GM21529 (cell line): Measurements from ENCODE around the gene IFIT3.
"Not testable (repeated sequence)": the region's sequence is repeated elsewhere in the genome, so short reads cannot be mapped to it uniquely, and the experiment has no call there.

Source experiments
- ATAC-seq: cut with Tn5 transposase; IDR thresholded peaks from one replicate; pipeline ENCODE4 v1.9.1; 2021; ENCODE audit not compliant: unreplicated experiment

The IFIT3 gene

DNA sequence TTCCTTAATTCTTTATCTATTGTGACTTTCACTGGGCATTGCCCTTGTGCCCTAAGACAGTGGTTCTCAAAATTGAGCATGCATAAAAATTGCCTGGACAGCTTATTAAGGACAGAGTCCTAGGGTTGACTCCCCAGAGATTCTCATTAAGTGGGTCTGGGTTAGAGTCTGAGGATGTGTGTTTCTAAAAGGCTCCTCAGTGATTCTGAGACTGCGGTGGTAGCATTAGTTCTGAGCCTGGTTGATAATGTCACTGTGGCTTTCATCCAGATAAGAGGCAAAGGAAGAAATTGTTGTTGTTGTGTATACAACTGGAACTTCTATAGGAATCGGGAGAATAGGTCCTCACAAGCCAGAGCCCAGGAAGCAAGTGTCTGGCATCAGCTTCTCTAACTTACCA is 24.6 kb upstream of the IFIT3 start:
- no peak for ATAC-seq

GRCh38 chr10:89304026-89304425 is 23.8 kb upstream of the IFIT3 start:
- ATAC-seq: no peak

DNA sequence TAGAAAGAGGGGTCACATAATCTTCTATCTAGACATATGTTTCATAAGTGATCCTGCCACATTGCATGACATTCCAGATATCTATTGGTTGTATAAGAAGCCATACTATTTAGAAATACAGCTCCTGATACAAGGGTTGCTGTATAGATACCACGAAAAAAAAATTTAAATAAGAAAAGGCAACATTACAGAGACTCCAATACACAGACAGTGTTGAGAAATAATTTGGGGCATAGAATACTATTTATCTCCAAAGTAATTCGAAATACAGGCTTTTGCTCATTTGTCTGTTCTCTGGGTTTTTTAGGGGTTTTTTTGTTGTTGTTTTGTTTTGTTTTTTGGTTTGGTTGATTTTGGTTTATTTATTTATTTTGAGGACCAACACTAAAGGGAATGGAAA is 23.4 kb upstream of the IFIT3 start:
- ATAC-seq: no peak

DNA sequence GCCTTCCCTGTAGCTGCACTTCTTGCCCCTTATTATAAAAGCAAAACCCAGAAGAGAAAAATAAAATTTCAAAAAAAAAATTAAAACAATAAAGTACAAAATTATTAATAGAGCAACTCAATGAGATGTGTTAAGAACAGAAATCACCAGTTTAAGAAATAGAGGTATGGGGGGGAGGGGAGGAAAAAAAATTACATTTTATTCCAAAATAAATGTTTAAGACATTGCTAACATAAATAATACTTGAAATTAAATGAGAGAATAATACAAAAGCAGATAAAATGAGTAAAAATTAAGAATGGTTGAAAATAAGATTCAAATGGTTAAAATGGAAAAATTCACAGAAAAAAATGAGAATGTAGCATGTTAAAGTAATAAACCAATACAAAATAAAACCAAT is 22.9 kb upstream of the IFIT3 start:
- no peak for ATAC-seq

- ATAC-seq: no peak
Measured at GRCh38 chr10:89305766-89306433, 21.9 kb upstream of the IFIT3 start.

DNA sequence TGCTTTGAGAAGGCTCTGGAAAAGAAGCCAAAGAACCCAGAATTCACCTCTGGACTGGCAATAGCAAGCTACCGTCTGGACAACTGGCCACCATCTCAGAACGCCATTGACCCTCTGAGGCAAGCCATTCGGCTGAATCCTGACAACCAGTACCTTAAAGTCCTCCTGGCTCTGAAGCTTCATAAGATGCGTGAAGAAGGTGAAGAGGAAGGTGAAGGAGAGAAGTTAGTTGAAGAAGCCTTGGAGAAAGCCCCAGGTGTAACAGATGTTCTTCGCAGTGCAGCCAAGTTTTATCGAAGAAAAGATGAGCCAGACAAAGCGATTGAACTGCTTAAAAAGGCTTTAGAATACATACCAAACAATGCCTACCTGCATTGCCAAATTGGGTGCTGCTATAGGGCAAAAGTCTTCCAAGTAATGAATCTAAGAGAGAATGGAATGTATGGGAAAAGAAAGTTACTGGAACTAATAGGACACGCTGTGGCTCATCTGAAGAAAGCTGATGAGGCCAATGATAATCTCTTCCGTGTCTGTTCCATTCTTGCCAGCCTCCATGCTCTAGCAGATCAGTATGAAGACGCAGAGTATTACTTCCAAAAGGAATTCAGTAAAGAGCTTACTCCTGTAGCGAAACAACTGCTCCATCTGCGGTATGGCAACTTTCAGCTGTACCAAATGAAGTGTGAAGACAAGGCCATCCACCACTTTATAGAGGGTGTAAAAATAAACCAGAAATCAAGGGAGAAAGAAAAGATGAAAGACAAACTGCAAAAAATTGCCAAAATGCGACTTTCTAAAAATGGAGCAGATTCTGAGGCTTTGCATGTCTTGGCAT is 21.1 kb upstream of the IFIT3 start:
- no peak for ATAC-seq

DNA sequence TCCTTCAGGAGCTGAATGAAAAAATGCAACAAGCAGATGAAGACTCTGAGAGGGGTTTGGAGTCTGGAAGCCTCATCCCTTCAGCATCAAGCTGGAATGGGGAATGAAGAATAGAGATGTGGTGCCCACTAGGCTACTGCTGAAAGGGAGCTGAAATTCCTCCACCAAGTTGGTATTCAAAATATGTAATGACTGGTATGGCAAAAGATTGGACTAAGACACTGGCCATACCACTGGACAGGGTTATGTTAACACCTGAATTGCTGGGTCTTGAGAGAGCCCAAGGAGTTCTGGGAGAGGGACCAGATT is 20.6 kb upstream of the IFIT3 start:
- no peak for ATAC-seq

DNA sequence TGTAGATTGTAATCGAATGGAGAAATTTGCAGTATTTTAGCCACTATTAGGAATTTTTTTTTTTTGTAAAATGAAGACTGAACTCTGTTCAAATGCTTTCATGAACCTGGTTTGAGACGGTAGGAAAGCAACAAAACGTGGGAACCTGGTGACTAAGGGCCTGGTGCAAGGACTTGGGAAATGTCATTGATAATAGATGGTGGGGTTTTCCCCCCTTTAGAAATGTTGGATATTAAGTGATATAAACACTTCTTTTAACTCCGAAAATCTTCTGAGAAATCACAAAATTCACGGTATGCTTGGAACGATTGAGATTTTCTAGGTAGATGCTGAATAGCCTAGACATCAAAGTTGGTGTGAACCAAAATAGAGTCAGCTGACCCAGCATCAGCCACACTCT is 19.5 kb upstream of the IFIT3 start:
- ATAC-seq: no peak

GRCh38 chr10:89308736-89309135 is 19.1 kb upstream of the IFIT3 start:
- ATAC-seq: no peak

- ATAC-seq: no peak
Measured at GRCh38 chr10:89309156-89310055, 18.4 kb upstream of the IFIT3 start.

DNA sequence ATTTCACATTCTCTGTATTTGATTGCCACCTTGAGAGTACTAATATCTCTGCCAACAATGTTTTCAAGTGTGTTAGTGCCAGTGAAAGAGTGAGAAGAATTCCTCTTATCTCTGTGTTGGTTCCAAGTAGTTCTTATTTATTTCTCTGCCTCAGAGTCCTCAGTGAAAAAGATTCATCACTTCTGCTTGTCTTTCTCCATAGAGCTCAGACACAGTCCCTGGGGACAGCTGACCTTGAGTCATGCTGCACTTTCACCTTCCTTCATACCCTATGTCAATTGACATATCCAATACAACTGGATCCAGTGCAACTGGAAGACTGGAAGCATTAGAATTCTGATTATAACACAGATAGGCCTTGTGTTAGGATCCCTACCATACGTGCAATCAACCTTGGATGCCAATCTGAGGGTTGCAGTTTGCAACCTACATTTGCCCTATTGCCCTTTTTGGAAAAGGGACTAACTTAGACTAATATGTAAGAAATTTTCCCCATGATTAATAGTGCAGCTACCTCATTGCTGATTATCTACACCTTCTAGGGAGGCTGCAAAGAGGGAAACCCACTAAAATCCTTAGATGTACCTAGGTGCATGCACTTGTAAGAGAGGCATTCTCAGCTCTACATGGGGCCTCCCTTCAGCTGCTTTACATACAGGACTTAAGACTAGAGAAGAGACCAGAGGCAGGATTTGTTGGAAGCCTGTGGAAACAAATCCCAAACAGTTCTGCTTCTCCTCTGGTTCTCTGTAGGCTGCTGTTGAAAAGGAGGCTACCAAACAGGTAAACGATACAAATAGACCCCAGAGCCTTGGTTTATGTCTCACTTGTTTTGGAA is 17.5 kb upstream of the IFIT3 start:
- ATAC-seq: no peak

- ATAC-seq: no peak
Measured at GRCh38 chr10:89312973-89313372, 14.8 kb upstream of the IFIT3 start.

GRCh38 chr10:89314676-89315075 is 13.1 kb upstream of the IFIT3 start:
- no peak for ATAC-seq

DNA sequence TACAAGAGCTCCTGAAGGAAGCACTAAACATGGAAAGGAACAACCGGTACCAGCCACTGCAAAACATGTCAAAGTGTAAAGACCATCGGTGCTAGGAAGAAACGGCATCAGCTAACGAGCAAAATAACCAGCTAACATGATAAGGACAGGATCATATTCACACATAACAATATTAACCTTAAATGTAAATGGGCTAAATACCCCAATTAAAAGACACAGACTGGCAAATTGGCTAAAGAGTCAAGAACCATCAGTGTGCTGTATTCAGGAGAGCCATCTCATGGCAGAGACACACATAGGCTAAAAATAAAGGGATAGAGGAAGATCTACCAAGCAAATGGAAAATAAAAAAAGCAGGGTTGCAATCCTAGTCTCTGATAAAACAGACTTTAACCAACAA is 9.8 kb upstream of the IFIT3 start:
- not testable (repeated sequence) for ATAC-seq

DNA sequence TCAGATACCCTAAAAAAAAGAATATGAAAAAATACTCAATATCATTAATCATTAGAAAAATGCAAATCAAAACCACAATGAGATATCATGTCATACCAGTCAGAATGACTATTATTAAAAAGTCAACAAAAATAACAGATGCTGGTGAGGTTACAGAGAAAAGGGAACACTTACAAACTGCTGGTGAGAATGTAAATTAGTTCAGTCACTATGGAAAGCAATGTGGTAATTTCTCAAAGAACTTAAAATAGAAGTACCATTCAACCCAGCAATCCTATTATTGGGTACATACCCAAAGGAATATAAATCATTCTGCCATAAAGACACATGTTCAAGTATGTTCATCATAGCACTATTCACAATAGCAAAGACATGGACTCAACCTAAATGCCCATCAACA is 2.7 kb upstream of the IFIT3 start:
- ATAC-seq: not testable (repeated sequence)

- not testable (repeated sequence) for ATAC-seq
Measured at GRCh38 chr10:89325856-89326255, 1.9 kb upstream of the IFIT3 start.

DNA sequence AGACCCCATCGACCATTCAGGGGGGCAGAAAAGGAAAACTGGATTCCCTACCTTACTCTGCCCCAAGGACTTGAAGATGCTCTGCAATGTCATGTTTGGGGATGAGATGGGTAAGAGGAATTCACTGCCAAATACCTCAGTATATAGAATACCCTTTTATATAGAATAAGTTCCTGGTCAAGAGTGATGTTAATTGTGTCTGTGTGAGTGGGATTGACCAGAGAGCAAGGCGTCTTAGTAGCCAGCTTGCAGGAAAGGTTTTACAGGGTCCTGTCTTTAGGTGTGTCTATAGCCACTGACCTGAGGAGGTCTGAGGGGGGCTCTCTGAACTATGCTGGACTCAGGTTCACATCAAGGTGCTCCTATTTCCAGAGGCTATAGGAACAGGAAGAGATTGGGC is 1.4 kb downstream of the IFIT3 start:
- no peak for ATAC-seq

GRCh38 chr10:89330014-89330413 is 2.2 kb downstream of the IFIT3 start:
- not testable (repeated sequence) for ATAC-seq

DNA sequence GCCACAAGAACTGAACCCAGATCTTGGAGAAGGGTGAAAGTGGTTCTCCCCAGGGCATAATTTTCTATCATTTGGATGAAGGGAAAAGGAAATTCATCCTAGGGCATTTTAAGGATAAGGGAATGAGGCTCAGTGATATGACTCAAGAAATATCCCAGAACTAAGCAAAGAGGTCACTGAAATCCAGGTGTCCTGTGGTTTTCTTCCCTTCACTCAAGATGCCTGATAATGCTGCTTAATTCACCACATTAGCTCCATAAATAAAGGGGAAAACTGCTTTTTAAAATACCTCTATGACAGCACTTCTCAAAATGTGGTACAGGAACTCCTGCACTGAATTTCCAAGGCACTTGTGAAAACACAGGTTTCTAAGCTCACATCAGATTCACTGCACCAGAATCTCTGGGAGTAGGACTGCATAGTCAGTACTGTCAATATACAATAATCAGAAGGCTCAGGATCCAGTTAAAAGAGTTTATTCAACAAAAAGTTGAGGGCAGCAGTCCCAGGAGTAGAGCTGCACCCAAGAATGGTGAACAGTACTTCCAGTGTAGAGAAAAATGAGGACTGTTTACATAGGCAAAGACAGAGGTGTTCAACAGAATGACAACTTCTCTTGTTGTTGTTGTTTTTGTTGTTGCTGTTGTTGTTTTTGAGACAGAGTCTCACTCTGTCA is 2.9 kb downstream of the IFIT3 start:
- ATAC-seq: no peak

GRCh38 chr10:89331487-89332122 is 3.8 kb downstream of the IFIT3 start:
- not testable (repeated sequence) for ATAC-seq
